SKM-1 treated with dmso at 0.1 percent for 144 hours (cell line): ENCODE results near the gene ELOVL6.

ENCODE experiments used
- DNase-seq: peaks from one replicate; lab custom pipeline; 2025; ENCODE audit not compliant: unreplicated experiment; lab: John Stamatoyannopoulos, UW

The ELOVL6 gene

DNA sequence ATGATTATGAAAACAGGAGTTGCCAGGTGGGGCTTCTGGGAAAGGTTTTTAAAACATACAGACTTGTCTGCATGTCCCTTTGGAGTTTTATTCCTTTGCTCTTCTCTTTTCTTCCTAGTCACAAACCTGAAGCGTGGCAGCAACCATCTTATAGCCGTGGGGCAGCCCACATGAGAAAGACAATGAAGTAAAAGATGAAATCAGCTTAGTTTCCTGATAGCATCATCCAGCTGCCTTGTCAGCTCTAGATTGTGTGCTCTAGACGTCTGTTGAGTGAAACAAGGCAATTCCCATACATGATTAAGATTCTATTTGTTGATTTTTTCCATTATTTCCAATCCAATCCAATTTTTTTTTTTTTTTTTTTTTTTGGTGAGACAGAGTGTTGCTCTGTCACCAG lies 68.9 kb downstream of the ELOVL6 start:
- no peak for DNase-seq

DNA sequence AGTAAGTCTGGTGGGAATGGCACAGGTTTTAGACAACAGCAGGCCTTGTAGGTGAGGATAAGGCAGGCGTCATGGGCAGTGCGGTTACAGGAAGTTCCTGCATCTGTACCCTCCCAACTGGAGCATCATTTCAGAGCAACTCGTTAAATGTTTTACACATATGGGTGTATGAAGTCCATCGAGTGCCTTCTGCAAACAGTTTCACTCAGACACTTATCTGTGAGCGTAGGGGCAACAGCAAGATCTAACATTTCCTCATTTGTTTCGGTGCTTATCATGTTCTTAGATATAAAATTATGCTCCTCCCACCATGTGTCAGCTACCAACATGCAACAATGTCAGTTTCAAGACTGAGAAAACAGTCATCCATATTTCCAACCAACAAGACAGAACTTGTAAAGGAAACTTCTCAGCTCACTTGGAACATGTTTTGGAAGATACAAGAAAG lies 69.9 kb downstream of the ELOVL6 start:
- DNase-seq: no peak

DNA sequence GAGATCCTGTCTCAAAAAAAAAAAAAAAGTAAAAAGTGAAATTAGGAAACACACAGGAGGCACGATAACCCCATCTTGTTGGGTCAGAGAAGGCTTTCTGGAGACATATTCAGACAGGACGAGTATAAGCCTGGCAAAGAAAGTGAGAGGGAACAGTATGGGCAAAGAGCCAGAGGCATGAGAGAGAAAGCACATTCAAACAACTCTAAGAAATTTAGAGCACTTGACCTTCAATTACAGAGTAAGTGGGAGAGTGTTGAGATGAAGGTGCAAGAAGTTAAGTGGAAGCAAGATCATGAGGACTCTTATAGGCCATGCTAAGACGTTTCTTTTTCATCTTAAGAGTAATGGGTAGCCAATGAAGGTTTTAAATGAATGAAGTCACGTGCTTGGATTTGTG lies 70.4 kb downstream of the ELOVL6 start:
- DNase-seq: no peak

DNA sequence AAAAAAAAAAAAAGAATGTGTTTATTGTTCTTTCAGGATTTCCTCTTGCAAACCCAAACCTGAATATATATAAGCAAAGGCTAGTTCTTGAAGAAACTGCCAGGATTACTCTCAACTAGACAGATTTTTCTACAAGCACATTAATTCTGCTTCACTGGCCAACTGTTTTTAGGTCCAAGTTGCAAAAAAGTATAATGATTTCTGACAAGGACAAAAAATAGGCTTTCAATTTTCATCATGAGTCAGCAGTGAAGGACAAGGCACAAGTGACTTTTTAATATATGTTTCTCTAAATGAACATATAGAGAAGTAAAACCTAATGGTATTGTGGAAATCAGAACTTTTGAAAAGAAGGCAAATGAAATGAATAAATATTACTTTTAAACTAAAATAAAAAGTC lies 73.7 kb downstream of the ELOVL6 start:
- no peak for DNase-seq

DNA sequence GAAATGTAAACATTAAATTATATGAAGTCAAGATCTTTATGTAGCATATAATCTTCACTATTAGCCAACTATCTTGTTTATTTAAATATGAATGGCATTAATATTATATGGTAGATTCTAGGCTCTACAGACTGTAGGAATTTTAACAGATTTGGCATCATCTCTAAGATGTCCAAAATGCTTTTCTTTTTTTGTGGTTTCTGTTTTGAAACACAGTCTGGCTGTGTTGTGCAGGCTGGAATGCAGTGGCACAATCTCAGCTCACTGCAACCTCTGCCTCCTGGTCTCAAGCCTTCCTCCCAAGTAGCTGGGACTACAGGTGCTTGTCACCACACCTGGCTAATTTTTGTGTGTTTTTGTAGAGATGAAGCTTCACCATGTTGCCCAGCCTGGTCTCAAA lies 76.2 kb downstream of the ELOVL6 start:
- no peak for DNase-seq

DNA sequence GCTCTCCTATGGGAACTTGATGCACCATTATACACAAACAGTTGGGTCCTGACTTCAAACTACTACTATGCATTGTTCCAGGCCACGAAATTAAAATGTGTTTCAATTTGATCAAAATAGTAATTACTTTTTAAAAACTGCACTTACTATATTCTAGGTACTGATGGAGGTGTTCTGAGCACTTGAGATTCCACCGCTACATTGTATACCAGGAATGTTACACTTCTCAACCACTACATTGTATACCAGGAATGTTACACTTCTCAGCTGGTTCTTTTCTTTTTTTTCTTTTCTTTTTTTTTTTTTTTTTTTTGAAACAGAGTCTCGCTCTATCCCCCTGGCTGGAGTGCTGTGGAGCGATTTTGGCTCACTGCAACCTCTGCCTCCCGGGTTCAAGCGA lies 77.9 kb downstream of the ELOVL6 start:
- no peak for DNase-seq

DNA sequence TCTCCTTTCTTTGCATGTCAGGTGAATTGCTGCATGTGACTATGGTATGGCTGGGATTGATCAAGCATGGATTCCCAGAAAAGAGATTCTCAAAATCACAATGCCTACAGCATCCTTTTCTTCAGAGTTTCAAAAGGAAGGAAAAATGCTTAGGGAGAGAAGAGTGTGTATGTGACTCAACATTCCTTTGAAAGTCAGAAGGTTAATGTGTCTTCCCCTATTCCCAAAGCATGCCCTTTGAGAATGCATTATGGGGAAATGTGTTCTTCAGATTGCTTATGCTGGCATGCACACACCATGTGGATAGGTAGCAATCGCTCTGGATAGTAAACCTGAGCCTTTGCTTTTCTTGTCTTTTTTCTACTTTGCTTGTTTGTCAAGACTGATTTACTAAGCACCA lies 78.5 kb downstream of the ELOVL6 start:
- no peak for DNase-seq

DNA sequence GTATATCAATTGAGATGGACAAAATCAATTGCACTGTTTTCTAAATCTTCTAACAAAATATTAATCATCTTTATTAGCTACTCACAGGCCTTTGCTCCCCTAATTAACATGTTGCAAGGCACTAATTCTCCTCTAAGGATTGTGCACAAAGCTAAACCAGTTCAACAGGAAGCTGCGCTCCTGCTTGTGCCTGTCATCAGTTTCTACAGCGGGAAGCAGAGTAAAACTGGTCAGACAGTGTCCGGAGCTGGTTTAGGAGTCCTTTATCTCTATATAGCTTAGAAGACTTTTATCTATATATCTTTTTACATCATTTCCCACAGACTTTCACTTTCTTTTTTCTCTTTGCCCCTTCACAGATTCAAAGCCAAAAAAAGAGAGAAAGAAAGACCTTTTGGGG lies 79.1 kb downstream of the ELOVL6 start:
- no peak for DNase-seq

DNA sequence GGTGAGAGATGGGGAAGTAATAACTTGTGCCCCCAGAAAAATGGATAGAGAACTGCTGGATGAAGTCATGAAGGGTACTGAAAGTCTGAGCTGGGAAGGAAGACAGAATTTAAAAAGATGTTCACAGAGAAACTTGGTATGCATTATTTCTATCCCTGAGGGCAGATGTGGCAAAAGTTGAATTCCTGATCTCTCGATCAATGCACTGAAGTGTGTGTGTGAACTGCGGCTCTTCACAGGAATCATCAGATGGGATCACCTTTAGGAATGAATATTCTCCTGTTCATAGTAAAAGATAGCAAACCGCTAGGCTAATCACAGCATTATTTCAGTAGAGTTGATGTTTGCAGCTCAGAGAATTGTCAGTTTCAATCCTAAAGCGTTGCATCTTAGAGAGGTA lies 86.4 kb downstream of the ELOVL6 start:
- DNase-seq: no peak

DNA sequence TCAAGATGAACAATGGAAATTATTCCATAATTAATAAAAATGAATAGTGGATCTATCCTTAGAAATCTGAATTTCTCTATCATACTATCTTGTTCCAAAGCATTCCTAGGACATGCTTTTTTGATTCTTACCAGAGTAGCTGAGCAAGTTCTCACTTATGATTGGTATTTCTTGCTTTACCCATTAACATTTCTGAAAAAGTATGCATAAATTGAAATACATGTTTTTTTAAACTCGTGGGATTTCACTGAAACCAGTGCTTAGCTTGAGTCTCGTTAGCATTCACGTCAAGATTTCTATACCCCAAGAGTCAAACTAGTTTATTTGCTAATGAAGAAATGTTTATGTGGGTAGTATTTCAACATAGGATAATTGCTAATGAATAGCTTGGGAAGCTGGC lies 89.0 kb downstream of the ELOVL6 start:
- no peak for DNase-seq

DNA sequence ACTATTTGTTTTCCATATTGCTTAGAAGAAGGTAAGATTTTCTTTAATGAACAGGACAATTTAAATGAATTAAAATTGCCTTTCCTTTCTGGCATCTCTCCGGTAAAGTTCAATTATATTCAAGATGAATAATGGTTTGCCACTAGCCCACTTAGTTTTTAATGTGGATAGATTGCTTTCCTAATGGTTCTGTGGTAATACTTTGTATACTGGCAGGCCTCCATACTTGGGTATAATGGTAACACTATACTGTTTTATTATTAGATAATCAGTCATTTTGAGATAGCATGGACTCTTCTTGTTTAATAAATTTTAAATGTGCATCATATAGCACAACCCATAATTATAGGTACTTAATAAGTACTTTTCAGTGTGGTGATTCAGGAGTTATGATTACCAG lies 89.5 kb downstream of the ELOVL6 start:
- no peak for DNase-seq

DNA sequence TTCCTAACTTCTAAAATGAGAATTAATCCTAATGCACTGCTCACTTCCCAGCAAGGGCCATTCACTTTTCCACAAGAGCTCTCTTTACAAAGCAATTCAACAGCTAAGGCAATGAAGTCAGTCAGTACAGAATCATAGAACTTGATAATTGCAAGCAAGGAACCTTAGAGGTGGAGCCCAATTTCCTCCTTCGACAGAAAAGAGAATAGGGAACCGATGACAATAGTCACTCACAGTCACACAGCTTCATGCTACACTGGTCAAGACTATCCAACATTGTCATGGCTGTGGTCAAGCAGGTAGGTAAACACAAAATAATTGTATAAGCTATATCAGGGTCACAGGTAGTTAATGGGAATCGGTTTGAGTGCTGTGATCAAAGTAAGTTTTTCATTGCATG lies 90.0 kb downstream of the ELOVL6 start:
- DNase-seq: no peak

DNA sequence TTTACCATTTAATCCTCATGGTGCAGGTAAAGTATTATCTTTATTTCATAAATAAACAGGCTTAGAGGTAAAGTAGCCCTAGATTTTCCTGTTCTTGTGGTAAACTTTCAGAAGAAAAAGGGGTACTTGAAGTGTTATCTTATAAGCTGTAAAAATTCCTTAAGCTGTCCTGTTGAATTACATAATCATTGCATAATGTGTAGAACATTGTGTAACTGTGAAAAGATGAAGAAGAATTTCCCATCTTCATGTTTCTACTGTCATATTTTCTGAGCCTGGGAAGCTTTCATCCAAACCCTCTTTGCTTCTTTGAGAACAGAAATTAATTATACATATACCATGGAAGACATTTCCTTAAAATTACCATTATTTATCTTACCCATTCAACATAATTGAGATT lies 90.5 kb downstream of the ELOVL6 start:
- peak; percentile 36 for DNase-seq

DNA sequence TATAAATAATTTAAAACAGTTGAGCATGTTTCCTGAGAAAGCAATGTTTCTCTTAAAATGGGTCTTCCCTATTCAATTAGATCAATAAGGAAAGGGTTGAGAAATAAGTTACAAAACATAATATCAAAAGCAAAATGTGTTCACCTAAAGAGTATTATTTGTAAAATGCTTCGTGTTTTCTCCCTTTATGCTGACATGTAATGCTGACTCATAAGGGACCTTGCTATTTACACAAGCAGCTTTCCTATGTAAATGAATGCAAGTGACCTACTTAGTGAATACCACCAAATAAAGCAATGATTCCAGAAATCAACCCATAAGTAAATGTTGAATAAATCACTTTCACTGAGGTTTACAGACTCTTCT lies 91.5 kb downstream of the ELOVL6 start:
- DNase-seq: no peak

DNA sequence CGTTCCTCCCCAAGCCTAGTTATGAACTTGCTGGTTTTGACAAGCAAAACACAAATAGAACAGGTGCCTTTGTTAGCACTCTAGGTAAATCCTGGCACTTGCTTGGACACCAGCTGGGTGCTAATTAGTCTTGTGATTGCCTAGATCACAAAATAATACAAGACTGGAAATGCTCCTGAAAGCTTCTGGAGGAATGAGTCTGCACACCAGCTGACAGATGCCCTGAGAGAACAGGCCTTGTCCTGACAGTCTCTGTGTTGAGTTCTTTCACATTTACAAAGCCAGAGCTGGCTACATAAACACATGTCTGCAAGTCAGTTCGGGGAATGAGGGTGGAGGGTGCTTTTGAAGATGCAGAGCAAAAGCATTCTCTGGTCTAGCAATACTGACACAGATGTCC lies 93.8 kb downstream of the ELOVL6 start:
- DNase-seq: no peak

DNA sequence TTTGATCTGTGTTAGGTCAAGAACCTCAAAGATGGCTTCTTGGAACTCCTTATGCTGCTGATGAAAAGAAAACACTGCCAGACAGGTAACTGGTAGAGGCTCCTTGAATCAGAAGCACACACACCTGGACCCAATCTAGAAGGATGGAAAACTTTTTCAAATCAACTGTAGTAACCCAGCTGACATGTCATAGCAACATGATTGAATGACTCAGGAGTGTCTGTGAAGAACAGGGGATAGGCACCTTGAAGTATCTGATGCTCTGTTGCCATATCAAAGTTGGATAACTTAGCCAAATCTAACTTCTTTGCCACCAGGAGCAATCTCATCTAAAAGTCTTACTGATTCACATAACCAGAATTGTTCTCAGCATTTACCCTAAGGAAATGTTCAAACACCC lies 98.8 kb downstream of the ELOVL6 start:
- no peak for DNase-seq

DNA sequence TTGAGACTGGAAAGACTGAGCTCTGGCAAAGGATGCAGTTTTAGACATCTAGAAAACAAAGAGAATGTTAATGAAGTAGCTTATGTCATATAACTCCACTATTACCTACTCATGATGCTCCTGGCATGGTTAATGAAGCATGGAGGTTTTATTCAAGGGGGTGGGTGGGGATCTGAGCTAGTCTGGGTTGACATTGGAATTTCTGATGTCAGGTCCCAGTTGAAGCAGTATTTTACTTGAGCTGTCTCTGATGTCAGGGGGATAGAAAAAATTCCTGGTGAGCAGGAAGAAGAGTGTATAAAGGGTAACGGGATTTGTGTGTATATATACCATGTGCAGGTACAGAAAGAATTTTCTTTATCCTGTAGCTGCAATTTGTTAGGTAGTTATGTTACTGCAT lies 102.0 kb downstream of the ELOVL6 start:
- DNase-seq: no peak

DNA sequence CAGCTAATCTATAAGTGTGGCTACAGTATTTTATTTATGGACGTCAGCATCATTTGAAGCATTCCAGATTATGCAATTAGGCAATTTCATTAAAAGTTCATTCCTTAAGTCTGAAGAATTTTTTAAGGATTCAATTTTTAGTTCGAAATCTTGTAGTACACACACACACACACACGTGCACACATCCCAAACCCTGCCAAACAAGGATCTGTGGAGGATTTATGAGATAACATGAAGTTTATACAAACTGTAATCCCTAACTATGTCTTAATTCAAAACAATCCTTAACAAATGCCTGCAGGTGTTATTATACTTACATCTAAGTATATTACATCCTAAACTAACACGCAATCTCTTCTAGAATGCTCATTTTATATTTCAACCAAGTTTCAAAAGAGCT lies 105.8 kb downstream of the ELOVL6 start:
- no peak for DNase-seq

DNA sequence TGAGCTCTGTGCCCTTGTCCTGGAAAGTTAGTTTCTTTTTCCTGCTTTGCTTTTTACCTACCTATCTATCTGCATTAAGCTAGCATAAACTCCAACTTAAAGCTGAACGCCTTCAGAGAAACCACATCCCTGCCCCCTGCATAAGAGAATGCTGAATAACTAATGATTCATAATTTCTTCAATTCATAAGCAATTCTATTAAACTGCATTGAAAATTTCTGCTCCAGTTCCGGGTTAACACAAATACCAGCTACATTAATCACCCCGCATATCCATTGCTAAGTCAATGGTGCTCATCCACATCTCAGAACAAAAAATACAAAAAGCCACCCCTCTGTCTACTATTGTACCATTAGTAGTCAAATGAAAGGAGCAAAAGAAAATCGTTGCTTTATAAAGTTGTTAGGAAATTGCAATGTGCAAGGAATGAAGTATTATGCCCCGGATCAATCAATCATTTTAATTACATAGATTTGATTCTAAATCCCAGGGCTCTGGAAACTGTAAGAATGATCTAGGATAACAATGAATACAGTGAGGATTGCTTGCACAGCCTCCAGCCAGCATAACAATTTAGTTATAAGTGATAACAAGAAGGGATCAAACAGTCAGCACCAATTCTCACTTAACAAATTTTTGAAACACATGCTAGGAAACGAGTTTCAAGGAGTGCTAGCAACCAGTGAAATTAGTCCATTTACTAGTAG lies 106.8 kb downstream of the ELOVL6 start:
- no peak for DNase-seq

DNA sequence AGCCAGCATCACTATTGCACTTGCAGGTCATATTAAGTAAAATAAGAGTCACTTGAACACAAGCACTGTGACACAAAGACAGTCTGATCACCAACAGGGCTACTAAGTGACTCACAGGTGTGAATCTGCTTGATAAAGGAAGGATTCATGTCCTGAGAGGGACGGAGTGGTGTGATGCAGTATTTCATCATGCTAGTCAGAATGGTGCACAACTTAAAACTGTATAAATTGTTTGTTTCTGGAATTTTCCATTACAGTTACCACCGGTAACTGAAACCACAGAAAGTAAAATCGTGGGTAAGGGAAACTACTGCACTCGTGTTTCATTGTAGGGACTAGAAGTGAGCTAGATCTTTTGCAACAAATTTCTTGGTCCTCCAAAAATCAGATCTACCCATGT lies 109.7 kb downstream of the ELOVL6 start:
- DNase-seq: no peak

DNA sequence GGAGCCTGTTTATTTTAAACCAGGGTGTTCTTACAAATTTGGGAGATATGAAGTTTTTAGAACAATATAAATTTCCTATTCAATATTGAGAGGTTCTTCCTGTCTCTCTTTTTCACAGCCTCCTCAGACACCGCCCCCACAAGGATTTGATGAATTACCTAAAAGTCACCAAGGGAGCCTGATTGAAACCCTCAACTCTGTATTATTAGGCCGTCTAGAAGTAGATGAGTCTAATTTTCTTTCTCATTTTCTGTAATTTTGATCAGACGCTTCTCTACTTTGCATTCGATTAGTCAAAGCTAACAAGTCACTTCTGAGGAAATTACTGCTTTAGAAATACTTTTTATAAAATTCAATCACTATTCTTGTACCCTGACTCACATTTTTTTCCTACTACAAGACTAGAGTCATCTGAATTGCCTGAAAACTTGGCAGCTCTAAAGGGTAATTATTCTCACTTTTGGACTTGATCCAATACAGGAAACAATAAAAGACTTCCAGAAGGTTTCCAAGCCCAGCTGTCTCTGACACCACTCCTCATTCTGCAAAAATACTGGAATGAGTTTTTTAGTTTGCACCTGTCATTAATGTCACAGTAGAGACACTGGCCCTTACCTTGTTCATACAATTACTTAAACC lies 111.2 kb downstream of the ELOVL6 start:
- no peak for DNase-seq

DNA sequence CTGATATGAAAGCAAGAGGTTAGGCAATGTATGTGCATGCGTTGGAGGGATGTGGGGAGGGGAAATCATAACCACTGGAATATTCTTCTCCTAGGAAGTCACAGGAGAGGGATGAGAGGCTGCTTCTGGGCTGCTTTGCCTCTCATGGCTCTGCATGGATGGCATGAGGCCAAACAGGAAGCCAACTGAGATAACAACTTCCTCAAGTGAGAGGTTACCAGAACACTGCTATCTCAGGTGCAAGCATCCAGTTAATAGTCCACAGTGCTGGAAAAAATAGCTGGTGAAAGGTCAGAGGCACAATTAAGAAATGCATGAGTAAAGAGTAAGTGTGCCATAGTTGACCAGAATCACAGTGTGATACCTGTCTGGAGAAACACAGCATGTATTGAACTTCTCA lies 113.3 kb downstream of the ELOVL6 start:
- no peak for DNase-seq

DNA sequence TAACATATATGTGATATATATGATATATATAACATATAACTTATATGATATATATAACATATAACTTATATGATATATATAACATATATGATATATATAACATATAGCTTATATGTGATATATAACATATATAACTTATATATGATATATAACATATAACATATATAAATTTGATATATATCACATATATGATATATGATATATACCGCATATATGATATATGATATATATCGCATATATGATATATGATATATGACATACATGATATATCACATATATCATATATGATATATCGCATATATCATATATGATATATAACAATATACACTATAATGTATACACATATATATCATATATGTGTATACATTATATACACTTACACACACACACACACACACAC lies 114.3 kb downstream of the ELOVL6 start:
- no peak for DNase-seq
